Ovary (tissue), 9 donors: Measurements from ENCODE around the gene TSN. TPM values are rescaled to one million over a fixed set of nuclear protein-coding genes. Genes with fewer than 3 reads are reported as not detected.

ENCODE experiments used
- DNase-seq, 5 donors: peaks; one replicate each; pipeline ENCODE4 v3.0.0-alpha.2; 2019 to 2020
- H3K27ac ChIP-seq, 2 donors: fragments of 200-600 bp; one replicate each; pipeline versions ENCODE4 v1.5.1 to v1.8.0; 2019 to 2022
- H3K27me3 ChIP-seq: fragments of 200-600 bp; one replicate; pipeline ENCODE4 v1.8.0; 2022
- H3K36me3 ChIP-seq: fragments of 200-600 bp; sonication (generic); one replicate; pipeline ENCODE4 v1.5.1; 2019
- H3K4me1 ChIP-seq: one replicate; pipeline ENCODE4 v1.8.1; 2013; ENCODE audit warnings: mild to moderate bottlenecking, moderate library complexity; ENCODE audit not compliant: insufficient read depth
- H3K4me3 ChIP-seq: fragments of 200-600 bp; sonication (generic); one replicate; pipeline ENCODE4 v1.5.1; 2017
- H3K9me3 ChIP-seq, 2 donors: fragments of 200-600 bp in 1 of 2; sonication (generic) in 1 of 2; one replicate each; pipeline versions ENCODE4 v1.5.1 to v1.8.1; 2013 to 2019; ENCODE audit warnings: mild to moderate bottlenecking in 1 of 2, moderate library complexity in 1 of 2
- CTCF ChIP-seq, 3 donors: fragments of 450-650 bp in 2 of 3; fragments of 200-600 bp in 1 of 3; IDR thresholded peaks; one replicate each; pipeline versions ENCODE4 v1.5.1 to v1.8.0; 2016 to 2022; ENCODE audit warnings: antibody characterized with exemption in 3 of 3, mild to moderate bottlenecking in 1 of 3
- EP300 ChIP-seq: sonication (generic); formaldehyde crosslinking; IDR thresholded peaks from one replicate; pipeline ENCODE4 v1.6.1; 2017; ENCODE audit warnings: antibody characterized with exemption
- POLR2A ChIP-seq: fragments of 450-650 bp; IDR thresholded peaks from one replicate; pipeline ENCODE4 v1.6.1; 2017; ENCODE audit warnings: antibody characterized with exemption, mild to moderate bottlenecking, moderate library complexity
- WGBS, 3 donors: extraction: QIAGEN DNeasy Blood & Tissue Kit in 1 of 3; methylation state at CpG; one replicate each; pipeline versions ENCODE4 v1.1.5 to v1.1.7; 2013 to 2017; 5-methylcytosine and 5-hydroxymethylcytosine counted together
- intact Hi-C, 4 donors: fragments of 100-400 bp; cut with DNase I; formaldehyde crosslinking; loops; one replicate each; pipeline versions ENCODE4 v1.11.0 to v1.15.1; 2022 to 2023
- polyA plus RNA-seq, 2 donors: library from polyadenylated mRNA; stranded (reverse); fragments of 200-250 nt in 1 of 2; fragments of 350-450 nt in 1 of 2; fragmentation: Illumina TruSeq in 1 of 2; extraction: RNeasy Lipid Tissue Mini Kit (QIAGEN cat#74804) in 1 of 2; gene quantifications; one replicate each; pipeline ENCODE4 v1.2.3, GENCODE V29; 2013 to 2014
- total RNA-seq, 7 donors: library from RNA; depleted of rRNA in 2 of 7; stranded (reverse); fragments of >200 nt in 2 of 7; fragmentation: NEBNext Ultra II Directional in 3 of 7; extraction: Animal tissue kit (Norgen Biotek cat#: 25700) in 3 of 7; gene quantifications; one replicate each; pipeline versions ENCODE4 v1.1.0 to v1.2.4, GENCODE V29; 2016 to 2023
- donor health status: DM: no; HTN: no; CAD: no; lungs with moderate emphysema.
- donor health status: DM: no; HTN: no; CAD: no.
- donor health status: Bipolar disorder and iron deficiency.
- donor health status: DM: yes; HTN: yes; CAD: no.
- donor health status: DM: no; HTN: no; CAD: no.
- donor health status: DM: yes; HTN: yes; CAD: no.

The TSN gene
- total and polyA plus RNA-seq, 9 donors = 28.5 to 64.1 (median 51.8) TPM

- H3K9me3 ChIP-seq = no peaks in the 10 kb centered on the region
- TF ChIP-seq POLR2A (no peak), EP300 (no peak), CTCF (IDR thresholded peaks at IDR 0.05) (no peak)
- H3K27me3 ChIP-seq = no peaks in the 10 kb centered on the region
- H3K27ac ChIP-seq = no peak overlapping the region
- no peak overlapping the region for H3K4me3 ChIP-seq
- no peaks in the 10 kb centered on the region for H3K4me1 ChIP-seq
- intact Hi-C loops = no loop called here
- WGBS, 3 donors = 71 to 77% (median 77%) methylated on average over 8 of the region's 8 CpGs
- H3K36me3 ChIP-seq = no peaks in the 10 kb centered on the region
- no peak for DNase-seq
Observed at GRCh38 chr2:121721926-121722325, 33.5 kb upstream of the TSN start.

GRCh38 chr2:121722479-121722878 lies 33.0 kb upstream of the TSN start:
- Histone ChIP-seq H3K9me3 (no peaks in the 10 kb centered on the region), H3K4me1 (no peaks in the 10 kb centered on the region), H3K27ac (no peak overlapping the region), H3K4me3 (no peak overlapping the region), H3K36me3 (no peaks in the 10 kb centered on the region), H3K27me3 (no peaks in the 10 kb centered on the region)
- TF ChIP-seq EP300 (no peak), CTCF (IDR thresholded peaks at IDR 0.05) (no peak), POLR2A (no peak)
- WGBS, 3 donors = 54 to 65% (median 60%) methylated on average over 5 of the region's 5 CpGs
- intact Hi-C loops = no loop called here
- DNase-seq = no peak

GRCh38 chr2:121723316-121723715 lies 32.1 kb upstream of the TSN start:
- intact Hi-C loops = no loop called here
- Histone ChIP-seq H3K27me3 (no peaks in the 10 kb centered on the region), H3K36me3 (no peaks in the 10 kb centered on the region), H3K9me3 (no peaks in the 10 kb centered on the region), H3K4me3 (no peak overlapping the region), H3K4me1 (no peaks in the 10 kb centered on the region), H3K27ac (no peak overlapping the region)
- WGBS, 3 donors = 76 to 81% (median 76%) methylated on average over 5 of the region's 5 CpGs
- no peak for DNase-seq
- no peak for TF ChIP-seq CTCF (IDR thresholded peaks at IDR 0.05)
- no peak for TF ChIP-seq POLR2A
- no peak for TF ChIP-seq EP300

- H3K27me3 ChIP-seq = no peaks in the 10 kb centered on the region
- 86 to 93% (median 88%) methylated on average over 2 of the region's 2 CpGs for WGBS, 3 donors
- no peak overlapping the region for H3K27ac ChIP-seq
- no peaks in the 10 kb centered on the region for H3K9me3 ChIP-seq
- no peak for DNase-seq
- H3K36me3 ChIP-seq = no peaks in the 10 kb centered on the region
- intact Hi-C loops = no loop called here
- H3K4me3 ChIP-seq = no peak overlapping the region
- H3K4me1 ChIP-seq = no peaks in the 10 kb centered on the region
- TF ChIP-seq CTCF (IDR thresholded peaks at IDR 0.05) (no peak), POLR2A (no peak), EP300 (no peak)
Observed at GRCh38 chr2:121727332-121727731, 28.1 kb upstream of the TSN start.

GRCh38 chr2:121727950-121728349 lies 27.5 kb upstream of the TSN start:
- no peak overlapping the region for H3K27ac ChIP-seq
- H3K27me3 ChIP-seq = no peaks in the 10 kb centered on the region
- H3K4me1 ChIP-seq = no peaks in the 10 kb centered on the region
- H3K36me3 ChIP-seq = no peaks in the 10 kb centered on the region
- DNase-seq = no peak
- intact Hi-C loops = no loop called here
- TF ChIP-seq EP300 (no peak), POLR2A (no peak), CTCF (IDR thresholded peaks at IDR 0.05) (no peak)
- no peaks in the 10 kb centered on the region for H3K9me3 ChIP-seq
- no peak overlapping the region for H3K4me3 ChIP-seq
